GM18505 (cell line): ENCODE results near the gene KLHL8.
A peak's percentile ranks its signal among the peaks of the same experiment; 100 is the strongest.

Experiments
- ATAC-seq: cut with Tn5 transposase; IDR thresholded peaks from one replicate; pipeline ENCODE4 v1.9.1; 2021; ENCODE audit not compliant: unreplicated experiment
- POLR2A ChIP-seq: IDR thresholded peaks from 4 replicates; pipeline ENCODE4 v1.6.1; 2011; ENCODE audit warnings: borderline replicate concordance; ENCODE audit not compliant: insufficient read depth, insufficient read length; ENCODE audit errors: extremely low read depth

Gene KLHL8

DNA sequence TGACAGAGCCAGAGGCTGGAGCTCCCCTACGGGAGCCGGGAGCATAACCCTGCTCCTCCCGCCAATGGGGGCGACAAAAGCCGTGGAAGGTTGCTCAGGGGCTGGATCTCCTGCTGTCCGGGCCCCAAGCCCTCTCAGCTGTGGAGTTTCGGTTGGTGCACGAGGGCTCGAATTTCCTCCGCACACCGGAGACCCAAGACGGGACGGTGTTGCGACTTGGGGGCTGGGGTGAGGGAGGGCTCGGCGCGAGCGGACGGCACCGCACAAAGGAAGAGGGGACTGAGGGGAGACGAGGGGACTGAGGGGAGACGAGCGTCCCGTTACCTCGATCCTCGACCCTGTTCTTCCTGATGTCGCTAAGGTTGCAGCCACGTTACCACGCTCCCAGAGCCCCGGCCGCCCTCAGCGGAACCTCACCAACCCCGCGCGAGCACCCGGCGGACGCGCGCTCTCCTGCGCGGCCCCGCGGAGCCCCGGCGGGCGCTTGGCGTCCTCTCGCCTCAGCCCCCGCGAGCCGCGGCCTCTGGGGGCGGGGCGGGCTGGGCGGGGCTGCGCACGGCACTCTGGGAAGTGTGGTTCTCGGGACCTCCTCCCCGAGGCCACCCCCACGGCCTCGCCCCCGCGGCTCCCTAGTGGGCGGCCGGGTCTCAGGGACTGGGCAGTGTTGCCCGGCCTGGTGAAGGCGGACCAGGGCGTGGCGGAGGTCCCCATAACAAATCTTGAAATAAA is at the start of gene KLHL8:
Gene KLHL8 (minus strand): TSS at position 525 of the 729 bp plus-strand sequence. CDS start 25,079 bp downstream, outside the sequence.
- TF ChIP-seq POLR2A: peak; percentile 97
- peak; percentile 89 for ATAC-seq

DNA sequence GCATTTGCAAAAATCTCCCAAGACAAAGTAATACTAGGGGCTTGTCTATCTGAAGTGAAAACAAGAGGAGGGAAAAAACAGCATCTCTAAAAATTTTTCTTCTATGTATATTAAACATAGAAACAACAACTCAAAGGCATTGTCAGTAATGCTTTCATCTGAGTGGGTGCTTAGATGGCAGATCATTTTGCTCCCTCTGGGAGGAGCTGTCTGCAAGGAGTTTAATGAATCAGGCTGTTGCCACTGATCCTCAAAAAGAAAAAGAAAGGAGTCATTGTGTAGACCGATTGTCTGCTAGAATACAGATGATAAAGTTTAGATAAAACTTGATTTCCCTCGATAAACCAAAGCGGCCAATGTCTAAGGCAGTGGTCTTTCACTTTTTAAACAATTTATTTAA is 49.7 kb upstream of the KLHL8 start:
- TF ChIP-seq POLR2A: no peak
- ATAC-seq: no peak

DNA sequence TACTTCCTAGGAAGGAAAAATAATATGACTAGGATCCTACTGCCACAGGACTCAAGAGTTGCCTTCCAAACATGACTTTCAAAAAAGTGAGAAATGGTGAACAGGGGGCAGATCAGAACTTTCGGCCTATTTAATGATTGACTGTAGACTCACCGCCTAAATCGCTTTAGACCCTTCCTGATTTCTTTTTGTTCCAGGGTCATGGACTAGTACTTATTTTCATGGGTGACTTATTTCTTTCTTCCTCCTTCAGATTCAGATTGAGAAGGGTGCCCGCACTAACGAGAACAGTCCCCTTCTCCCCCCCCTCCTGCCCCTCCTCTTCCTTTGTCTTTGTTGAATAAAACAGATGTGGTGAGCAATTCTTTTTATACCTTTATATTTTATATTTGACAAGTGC is 48.0 kb upstream of the KLHL8 start:
- ATAC-seq: no peak
- no peak for TF ChIP-seq POLR2A

DNA sequence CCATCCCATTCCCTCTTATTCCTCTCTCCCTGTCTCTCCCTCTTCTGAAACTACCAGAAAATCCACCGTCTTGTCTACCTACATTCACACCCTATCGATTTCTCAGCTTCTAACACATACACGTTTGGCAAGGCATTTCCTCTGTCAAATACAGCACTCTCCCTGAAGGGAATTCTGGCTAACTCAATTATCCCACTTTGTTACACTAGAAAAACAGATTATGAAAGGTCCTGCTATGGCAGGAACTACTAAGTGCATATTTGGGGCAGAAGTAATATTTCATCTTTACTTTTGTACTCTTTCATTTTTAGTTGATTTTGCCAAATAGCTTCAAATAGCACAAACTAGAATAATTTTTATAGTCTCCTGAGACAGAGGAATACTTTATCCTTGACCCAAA is 46.6 kb upstream of the KLHL8 start:
- no peak for ATAC-seq
- TF ChIP-seq POLR2A: no peak

DNA sequence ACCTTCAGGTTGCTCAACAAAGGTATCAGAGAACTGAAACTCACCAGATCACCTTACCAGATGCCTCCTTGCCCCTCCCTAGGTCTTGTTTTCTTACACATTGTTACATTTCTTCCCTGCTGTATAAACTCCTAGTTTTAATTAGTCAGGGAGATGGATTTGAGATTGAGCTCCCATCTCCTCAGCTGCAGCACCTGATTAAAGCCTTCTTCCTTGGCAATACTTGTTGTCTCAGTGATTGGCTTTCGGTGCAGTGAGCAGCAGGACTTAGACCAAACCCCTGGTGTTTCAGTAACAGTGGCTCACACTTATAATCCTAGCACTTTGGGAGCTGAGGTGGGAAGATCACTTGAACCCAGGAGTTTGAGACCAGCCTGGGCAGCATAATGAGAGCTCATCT is 42.5 kb upstream of the KLHL8 start:
- no peak for ATAC-seq
- no peak for TF ChIP-seq POLR2A

DNA sequence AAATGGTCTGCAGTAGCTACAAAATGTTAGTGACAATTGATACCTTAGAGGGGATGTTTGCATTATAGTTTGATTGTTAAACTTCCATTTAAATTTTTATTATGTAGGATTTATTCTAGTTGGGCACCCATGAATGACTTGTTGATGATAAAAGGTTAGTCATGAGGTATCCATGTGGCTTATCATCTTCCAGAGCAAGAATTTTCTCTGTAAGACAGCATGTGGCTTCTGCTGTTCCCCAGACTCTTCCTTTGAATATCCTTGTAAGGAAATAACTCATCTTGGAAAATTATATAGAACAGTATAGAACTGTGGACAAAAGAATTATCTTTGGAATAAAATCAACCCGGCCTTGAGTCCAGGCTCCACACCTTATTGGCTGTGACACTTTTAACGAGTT is 40.1 kb upstream of the KLHL8 start:
- ATAC-seq: no peak
- TF ChIP-seq POLR2A: no peak

DNA sequence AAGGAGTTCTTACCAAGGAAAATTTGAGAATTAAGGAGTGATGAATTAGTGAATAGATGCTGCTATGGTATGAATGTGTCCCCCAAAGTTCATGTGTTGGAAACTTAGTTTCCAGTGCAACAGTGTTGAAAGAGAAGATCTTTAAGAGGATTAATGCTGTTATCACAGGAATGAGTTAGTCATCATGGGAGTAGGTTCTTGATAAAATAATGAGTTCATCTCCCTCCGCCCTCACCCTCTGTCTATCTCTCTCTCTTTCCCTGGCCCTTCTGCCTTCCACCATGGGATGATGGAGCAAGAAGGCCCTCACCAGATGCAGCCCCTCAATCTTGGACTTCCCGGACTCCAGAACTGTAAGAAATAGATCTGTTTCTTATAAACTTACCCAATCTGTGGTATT is 38.3 kb upstream of the KLHL8 start:
- ATAC-seq: no peak
- TF ChIP-seq POLR2A: no peak

DNA sequence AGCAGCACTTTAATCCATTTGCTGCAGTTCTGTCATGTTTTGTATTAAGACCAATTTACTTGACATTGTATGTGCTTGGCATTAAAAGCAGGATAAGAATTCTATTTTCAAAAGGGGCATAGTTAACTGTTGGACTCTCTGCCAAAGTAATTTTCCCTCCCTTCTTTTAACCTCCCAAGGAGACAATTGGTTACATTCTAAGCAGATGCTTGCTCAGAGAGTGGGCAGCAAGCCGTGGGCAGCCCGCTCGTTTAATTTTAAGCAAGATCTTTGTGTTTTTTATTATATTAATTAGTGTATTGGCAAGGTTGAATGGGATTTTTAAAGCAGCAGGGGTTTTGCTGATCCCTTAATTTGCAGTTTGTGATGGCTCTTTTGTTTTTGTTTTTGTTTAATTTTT is 37.1 kb upstream of the KLHL8 start:
- no peak for TF ChIP-seq POLR2A
- ATAC-seq: no peak

DNA sequence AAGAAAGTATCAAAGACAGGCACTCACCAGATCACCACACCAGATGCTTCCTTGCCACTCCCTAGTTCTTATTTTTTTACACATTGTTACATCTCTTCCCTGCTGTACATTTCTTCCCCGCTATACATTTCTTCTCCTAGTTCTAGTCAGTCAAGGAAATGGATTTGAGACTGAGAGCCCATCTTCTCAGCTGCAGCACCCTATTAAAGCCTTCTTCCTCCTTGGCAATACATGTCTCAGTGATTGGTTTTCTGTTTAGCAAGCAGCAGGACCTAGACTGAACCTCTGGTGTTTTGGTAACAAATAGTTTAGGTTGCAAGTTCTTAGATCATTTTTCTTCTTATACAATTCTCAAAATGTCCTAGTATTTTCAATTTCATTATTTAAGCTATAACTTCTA is 35.3 kb upstream of the KLHL8 start:
- ATAC-seq: no peak

DNA sequence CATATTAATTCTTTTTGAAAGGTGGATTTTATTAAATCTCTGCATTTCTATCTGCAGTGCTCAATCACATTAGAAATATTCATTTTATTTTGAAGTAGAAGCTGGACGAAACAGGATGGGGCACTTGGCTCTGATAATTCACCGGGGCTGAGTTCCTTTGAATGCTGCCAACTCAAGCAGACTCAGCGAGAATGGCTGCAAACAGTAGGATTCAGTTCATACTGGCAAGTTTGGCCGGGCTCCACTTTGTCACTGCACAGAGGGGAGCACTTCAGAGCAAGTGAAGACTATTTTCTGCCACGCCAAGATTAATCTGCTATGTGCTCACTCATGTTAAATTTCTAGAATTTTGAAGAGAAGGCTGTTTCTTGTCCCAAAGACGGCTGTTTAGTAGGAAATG is 30.7 kb upstream of the KLHL8 start:
- ATAC-seq: no peak
- TF ChIP-seq POLR2A: no peak

More for the DNA sequence above, 35.3 kb upstream of the KLHL8 start:
- TF ChIP-seq POLR2A: no peak

DNA sequence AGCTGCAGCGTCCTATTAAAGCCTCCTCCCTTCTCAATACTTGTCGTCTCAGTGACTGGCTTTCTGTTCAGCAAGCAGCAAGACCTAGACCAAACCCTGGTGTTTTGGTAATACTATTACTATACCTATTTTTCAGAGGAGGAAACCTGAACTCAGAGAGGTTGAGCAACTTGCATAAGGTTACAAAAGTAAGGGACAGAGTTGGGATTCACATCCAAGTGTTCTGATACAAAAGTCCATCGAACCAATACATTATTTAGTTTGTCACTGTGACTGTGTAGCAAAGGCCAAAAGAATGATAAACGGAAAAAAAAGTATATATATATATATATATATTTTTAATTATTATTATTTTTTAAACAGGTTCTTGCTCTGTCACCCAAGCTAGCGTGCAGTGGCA is 29.9 kb upstream of the KLHL8 start:
- TF ChIP-seq POLR2A: no peak
- ATAC-seq: no peak

DNA sequence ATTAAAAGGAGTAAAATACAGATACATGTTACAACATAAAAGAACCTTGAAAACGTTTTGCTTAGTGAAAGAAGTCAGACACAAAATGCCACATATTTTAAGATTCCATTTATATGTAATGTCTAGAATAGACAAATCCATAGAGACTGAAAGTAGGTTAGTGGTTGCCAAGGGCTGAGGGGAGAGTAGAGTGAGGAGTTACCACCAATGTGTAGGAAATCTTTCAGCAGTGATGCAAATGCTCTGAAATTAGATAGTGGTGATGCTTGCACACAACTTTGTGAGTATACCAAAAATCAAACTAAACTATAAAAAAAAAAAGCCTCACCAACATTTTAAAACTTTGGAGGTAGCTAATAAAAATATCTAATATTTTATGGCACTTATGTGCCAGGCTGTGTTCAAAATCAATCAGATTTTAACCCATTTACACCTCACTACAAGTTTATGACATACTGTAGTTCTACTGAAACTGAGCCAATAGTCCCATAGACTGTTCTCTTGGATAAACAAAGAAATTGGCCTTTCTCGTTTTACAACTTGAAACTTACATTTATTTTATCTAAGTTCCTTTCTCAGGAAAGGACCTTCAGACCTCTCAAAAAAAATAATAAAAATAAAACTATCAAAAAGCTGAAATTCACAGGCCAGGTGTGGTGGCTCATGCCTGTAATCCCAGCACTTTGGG is 29.1 kb upstream of the KLHL8 start:
- ATAC-seq: no peak
- no peak for TF ChIP-seq POLR2A

DNA sequence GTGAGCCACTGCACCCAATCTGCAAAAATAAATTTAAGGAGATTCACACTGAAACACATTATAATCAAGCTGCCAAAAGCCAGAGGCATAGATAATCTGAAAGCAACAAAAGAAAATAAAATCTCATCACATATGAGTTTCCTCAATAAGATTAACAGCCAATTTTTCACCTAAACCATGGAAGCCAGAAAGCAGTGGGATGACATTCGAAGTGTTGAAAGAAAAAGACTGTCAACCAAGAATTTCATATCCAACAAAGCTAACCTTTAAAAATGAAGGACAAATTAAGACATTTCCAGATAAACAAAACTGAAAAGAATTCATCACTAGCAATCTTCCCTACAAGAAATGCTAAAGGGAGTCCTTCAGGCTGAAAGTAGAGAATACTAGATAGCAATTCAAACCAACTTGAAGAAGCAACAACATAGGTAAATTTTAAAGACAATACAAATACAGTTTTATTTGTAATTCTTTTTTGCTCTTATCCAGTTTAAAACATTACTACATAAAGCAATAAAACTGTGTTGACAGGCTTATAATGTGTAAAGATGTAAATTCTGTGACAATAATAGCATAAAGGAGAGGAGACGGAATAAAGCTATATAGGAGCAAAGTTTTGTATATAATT is 23.1 kb upstream of the KLHL8 start:
- TF ChIP-seq POLR2A: no peak
- ATAC-seq: no peak

DNA sequence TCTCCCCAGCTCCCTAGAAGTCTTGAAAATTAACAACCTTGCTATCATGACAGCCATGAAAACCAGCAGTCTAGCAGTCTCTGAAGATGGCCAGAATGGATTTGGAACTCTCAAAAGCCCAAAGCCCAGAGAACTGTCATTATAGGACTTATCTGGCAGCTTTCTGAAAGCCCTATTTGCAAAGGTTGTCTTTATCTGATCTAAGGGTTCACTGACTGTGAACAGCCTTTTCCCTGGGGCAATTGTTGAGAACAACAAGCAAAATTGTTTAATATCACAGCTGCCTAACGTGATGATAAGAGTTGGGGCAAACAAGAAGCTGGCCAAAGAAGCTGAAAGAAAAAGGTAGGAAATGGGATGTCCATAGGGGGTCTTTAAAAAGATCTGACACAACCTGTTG is 20.9 kb upstream of the KLHL8 start:
- ATAC-seq: no peak
- TF ChIP-seq POLR2A: no peak
